ENCODE measurements around the gene MRAS.

- TF ChIP-seq CTCF (IDR thresholded peaks at IDR 0.05) (no peak), POLR2AphosphoS5 (IDR thresholded peaks at IDR 0.05) (no peak)
Observed at GRCh38 chr3:138338811-138339210, 9.6 kb upstream of the MRAS start.

Data from gastroesophageal sphincter (tissue), 3 donors.